Activated T-cell treated with anti-CD3 and anti-CD28 coated beads for 4 hours (primary cell): ENCODE data around the gene OR6K3.

Experiments
- DNase-seq: peaks from one replicate; pipeline ENCODE4 v3.0.0-alpha.2; 2020

Gene OR6K3

GRCh38 chr1:158686111-158687009, 34.2 kb downstream of the OR6K3 start, which contains the start of gene SPTA1:
SPTA1 (minus strand) TSS chr1:158686715; CDS start chr1:158686517, 198 bp downstream.
- no peak for DNase-seq

- no peak for DNase-seq
Measured at GRCh38 chr1:158685085-158685484, 35.4 kb downstream of the OR6K3 start.

GRCh38 chr1:158681606-158682005, 38.9 kb downstream of the OR6K3 start:
- no peak for DNase-seq

- no peak for DNase-seq
Measured at GRCh38 chr1:158679289-158679688, 41.2 kb downstream of the OR6K3 start.

- no peak for DNase-seq
Measured at GRCh38 chr1:158675563-158676323, 44.8 kb downstream of the OR6K3 start.

GRCh38 chr1:158674302-158674701, 46.2 kb downstream of the OR6K3 start:
- no peak for DNase-seq
